BJ (cell line): ENCODE measurements around the gene TMOD1. TPM values are rescaled to one million over a fixed set of nuclear protein-coding genes. Genes with fewer than 3 reads are reported as not detected.

ENCODE experiments used
- CTCF ChIA-PET: fragments of 350-600 bp; formaldehyde crosslinking; extraction: SDS; loops from one replicate; lab custom pipeline; 2021; ENCODE audit warnings: antibody characterized with exemption, inconsistent platforms; lab: Yijun Ruan, JAX
- POLR2A ChIA-PET: fragments of 300-600 bp; sonication (Branson Sonifier 250); formaldehyde crosslinking; extraction: SDS; loops from one replicate; lab custom pipeline; 2021; ENCODE audit warnings: antibody characterized with exemption; lab: Charles Lee
- DNase-seq: peaks from one replicate; pipeline ENCODE4 v3.0.0-alpha.2; 2011; ENCODE audit warnings: low read depth
- H3K27me3 ChIP-seq: 2 replicates; pipeline ENCODE4 v1.6.0; 2011; ENCODE audit warnings: low read length; ENCODE audit not compliant: control insufficient read depth, insufficient read depth
- H3K36me3 ChIP-seq: 2 replicates; pipeline ENCODE4 v1.5.1; 2011; ENCODE audit warnings: low read length; ENCODE audit not compliant: control insufficient read depth, insufficient read depth
- H3K4me3 ChIP-seq: 2 replicates; pipeline ENCODE4 v1.5.1; 2011; ENCODE audit warnings: low read depth, mild to moderate bottlenecking, control low read depth, low read length
- CTCF ChIP-seq: IDR thresholded peaks from 2 replicates; pipeline ENCODE4 v1.5.1; 2011; ENCODE audit warnings: low read depth, mild to moderate bottlenecking, control low read depth, inconsistent platforms, low read length, moderate library complexity; ENCODE audit not compliant: insufficient read depth
- polyA plus RNA-seq: library from polyadenylated mRNA; depleted of rRNA; stranded (reverse); fragments of >200 nt; gene quantifications from 2 replicates; pipeline ENCODE4 v1.2.3, GENCODE V29; 2011; rRNA removed

Gene TMOD1
- polyA plus RNA-seq, 1 experiment, result 0.06 TPM

- DNase-seq, result no peak
- Histone ChIP-seq H3K36me3 (peaks cover 5% of the 10 kb centered on the region), H3K4me3 (no peak overlapping the region), H3K27me3 (no peaks in the 10 kb centered on the region)
- ChIA-PET CTCF (interaction anchor here (0.8 to 1.2 kb wide), 4 partner anchors 11 to 22 kb away, joined by 3 to 4 read pairs (median 3); no protein-coding TSS in a partner anchor), POLR2A (no interaction called here)
- TF ChIP-seq CTCF, result no peak
Measured at GRCh38 chr9:97647996-97648395, 146.5 kb downstream of the TMOD1 start.

Other genes starting within 250 kb of the TMOD1 start
- gene CCDC180, start 194.0 kb upstream of the TMOD1 start, polyA plus RNA-seq, result 0.36 and 0.55 TPM in 2 replicates
- gene TDRD7, start 89.6 kb upstream of the TMOD1 start, polyA plus RNA-seq, result 5.4 and 9.4 TPM in 2 replicates
- 15.4 and 18.4 TPM in 2 replicates for gene TSTD2, start 131.7 kb downstream of the TMOD1 start, polyA plus RNA-seq
- 11.0 and 21.8 TPM in 2 replicates for gene NCBP1, start 132.2 kb downstream of the TMOD1 start, polyA plus RNA-seq
- gene XPA, start 195.7 kb downstream of the TMOD1 start, polyA plus RNA-seq, result 1.4 and 2.2 TPM in 2 replicates